Measurements from ENCODE around the gene POLR2E.

DNA sequence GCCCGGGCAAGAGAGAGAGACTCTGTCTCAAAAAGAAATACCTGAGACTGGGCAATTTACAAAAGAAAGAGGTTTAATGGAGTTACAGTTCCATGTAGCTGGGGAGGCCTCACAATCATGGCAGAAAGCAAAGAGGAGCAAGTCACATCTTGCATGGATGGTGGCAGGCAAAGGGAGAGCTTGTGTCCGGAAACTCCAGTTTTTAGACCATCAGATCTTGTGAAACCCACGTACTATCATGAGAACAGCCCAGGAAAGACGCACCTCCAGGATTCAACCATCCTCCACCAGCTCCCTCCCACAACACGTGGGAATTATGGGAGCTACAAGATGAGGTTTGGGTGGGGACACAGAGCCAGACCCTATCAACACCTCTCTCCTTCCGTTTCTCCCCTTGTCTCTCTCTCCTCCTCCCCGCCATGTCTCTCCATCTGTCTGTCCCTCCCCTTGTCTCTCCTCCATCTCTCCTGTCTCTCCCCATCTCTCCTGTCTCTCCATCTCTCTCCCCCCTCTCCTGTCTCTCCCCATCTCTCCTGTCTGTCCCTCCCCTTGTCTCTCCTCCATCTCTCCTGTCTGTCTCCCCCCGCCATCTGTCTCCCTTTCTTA lies 10.0 kb downstream of the POLR2E start:
- TF ChIP-seq ZNF311 (CRISPR knock-in tag; IDR thresholded peaks at IDR 0.05) (no peak), MAZ (CRISPR knock-in tag; conservative IDR thresholded peaks at IDR 0.05 in 1 of 2, IDR thresholded peaks at IDR 0.05 in 1 of 2) (no peak), ZBTB7A (IDR thresholded peaks at IDR 0.05; ENCODE audit: borderline replicate concordance, control insufficient read depth, low read depth, low read length) (no peak), EZH2 (IDR thresholded peaks at IDR 0.05; ENCODE audit: borderline replicate concordance, low read depth, low read length) (no peak), CHD2 (IDR thresholded peaks at IDR 0.05; ENCODE audit: low read depth, low read length) (no peak), CEBPB (tag; IDR thresholded peaks at IDR 0.05) (no peak), MECOM (CRISPR knock-in tag; IDR thresholded peaks at IDR 0.05) (no peak), SNRNP70 (optimal IDR thresholded peaks at IDR 0.05; ENCODE audit: low read depth, low read length) (no peak), ZNF384 (IDR thresholded peaks at IDR 0.05; ENCODE audit: low read depth, low read length) (no peak)
- TF ChIP-seq, protein P1, sequence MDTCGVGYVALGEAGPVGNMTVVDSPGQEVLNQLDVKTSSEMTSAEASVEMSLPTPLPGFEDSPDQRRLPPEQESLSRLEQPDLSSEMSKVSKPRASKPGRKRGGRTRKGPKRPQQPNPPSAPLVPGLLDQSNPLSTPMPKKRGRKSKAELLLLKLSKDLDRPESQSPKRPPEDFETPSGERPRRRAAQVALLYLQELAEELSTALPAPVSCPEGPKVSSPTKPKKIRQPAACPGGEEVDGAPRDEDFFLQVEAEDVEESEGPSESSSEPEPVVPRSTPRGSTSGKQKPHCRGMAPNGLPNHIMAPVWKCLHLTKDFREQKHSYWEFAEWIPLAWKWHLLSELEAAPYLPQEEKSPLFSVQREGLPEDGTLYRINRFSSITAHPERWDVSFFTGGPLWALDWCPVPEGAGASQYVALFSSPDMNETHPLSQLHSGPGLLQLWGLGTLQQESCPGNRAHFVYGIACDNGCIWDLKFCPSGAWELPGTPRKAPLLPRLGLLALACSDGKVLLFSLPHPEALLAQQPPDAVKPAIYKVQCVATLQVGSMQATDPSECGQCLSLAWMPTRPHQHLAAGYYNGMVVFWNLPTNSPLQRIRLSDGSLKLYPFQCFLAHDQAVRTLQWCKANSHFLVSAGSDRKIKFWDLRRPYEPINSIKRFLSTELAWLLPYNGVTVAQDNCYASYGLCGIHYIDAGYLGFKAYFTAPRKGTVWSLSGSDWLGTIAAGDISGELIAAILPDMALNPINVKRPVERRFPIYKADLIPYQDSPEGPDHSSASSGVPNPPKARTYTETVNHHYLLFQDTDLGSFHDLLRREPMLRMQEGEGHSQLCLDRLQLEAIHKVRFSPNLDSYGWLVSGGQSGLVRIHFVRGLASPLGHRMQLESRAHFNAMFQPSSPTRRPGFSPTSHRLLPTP (IDR thresholded peaks at IDR 0.05; ENCODE audit: borderline replicate concordance, extremely low read depth, insufficient read length), result no peak
- TF ChIP-seq, protein P2, sequence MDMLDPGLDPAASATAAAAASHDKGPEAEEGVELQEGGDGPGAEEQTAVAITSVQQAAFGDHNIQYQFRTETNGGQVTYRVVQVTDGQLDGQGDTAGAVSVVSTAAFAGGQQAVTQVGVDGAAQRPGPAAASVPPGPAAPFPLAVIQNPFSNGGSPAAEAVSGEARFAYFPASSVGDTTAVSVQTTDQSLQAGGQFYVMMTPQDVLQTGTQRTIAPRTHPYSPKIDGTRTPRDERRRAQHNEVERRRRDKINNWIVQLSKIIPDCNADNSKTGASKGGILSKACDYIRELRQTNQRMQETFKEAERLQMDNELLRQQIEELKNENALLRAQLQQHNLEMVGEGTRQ (CRISPR knock-in tag; IDR thresholded peaks at IDR 0.05), result no peak
- TF ChIP-seq, protein P3, sequence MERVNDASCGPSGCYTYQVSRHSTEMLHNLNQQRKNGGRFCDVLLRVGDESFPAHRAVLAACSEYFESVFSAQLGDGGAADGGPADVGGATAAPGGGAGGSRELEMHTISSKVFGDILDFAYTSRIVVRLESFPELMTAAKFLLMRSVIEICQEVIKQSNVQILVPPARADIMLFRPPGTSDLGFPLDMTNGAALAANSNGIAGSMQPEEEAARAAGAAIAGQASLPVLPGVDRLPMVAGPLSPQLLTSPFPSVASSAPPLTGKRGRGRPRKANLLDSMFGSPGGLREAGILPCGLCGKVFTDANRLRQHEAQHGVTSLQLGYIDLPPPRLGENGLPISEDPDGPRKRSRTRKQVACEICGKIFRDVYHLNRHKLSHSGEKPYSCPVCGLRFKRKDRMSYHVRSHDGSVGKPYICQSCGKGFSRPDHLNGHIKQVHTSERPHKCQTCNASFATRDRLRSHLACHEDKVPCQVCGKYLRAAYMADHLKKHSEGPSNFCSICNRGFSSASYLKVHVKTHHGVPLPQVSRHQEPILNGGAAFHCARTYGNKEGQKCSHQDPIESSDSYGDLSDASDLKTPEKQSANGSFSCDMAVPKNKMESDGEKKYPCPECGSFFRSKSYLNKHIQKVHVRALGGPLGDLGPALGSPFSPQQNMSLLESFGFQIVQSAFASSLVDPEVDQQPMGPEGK (CRISPR knock-in tag; IDR thresholded peaks at IDR 0.05; ENCODE audit: borderline replicate concordance), result no peak
- TF ChIP-seq, protein P4, sequence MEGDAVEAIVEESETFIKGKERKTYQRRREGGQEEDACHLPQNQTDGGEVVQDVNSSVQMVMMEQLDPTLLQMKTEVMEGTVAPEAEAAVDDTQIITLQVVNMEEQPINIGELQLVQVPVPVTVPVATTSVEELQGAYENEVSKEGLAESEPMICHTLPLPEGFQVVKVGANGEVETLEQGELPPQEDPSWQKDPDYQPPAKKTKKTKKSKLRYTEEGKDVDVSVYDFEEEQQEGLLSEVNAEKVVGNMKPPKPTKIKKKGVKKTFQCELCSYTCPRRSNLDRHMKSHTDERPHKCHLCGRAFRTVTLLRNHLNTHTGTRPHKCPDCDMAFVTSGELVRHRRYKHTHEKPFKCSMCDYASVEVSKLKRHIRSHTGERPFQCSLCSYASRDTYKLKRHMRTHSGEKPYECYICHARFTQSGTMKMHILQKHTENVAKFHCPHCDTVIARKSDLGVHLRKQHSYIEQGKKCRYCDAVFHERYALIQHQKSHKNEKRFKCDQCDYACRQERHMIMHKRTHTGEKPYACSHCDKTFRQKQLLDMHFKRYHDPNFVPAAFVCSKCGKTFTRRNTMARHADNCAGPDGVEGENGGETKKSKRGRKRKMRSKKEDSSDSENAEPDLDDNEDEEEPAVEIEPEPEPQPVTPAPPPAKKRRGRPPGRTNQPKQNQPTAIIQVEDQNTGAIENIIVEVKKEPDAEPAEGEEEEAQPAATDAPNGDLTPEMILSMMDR (IDR thresholded peaks at IDR 0.05 in 2 of 3, conservative IDR thresholded peaks at IDR 0.05 in 1 of 3; ENCODE audit: insufficient read depth in 2 of 3, low read depth in 1 of 3, low read length in 3 of 3), result no peak

All from K562 (cell line).